Choroid plexus epithelial cell (primary cell): ENCODE measurements around the gene PHC1.

Experiments
- DNase-seq: peaks from one replicate; pipeline ENCODE4 v3.0.0-alpha.2; 2010; ENCODE audit warnings: low read depth
- H3K4me3 ChIP-seq: 2 replicates; pipeline ENCODE4 v1.5.1; 2011; ENCODE audit warnings: low read depth, mild to moderate bottlenecking, control low read depth, low read length, moderate library complexity
- CTCF ChIP-seq: conservative IDR thresholded peaks from 2 replicates; pipeline ENCODE4 v1.5.1; 2011; ENCODE audit warnings: low read depth, mild to moderate bottlenecking, control low read depth, inconsistent platforms, low read length, moderate library complexity

The PHC1 gene

GRCh38 chr12:8987163-8987562 is 72.9 kb downstream of the PHC1 start:
- no peak for DNase-seq
- no peak overlapping the region for H3K4me3 ChIP-seq
- TF ChIP-seq CTCF: no peak

GRCh38 chr12:8987685-8988084 is 73.4 kb downstream of the PHC1 start:
- no peak for DNase-seq
- H3K4me3 ChIP-seq: no peak overlapping the region
- no peak for TF ChIP-seq CTCF

GRCh38 chr12:8989413-8989812 is 75.1 kb downstream of the PHC1 start, which contains the start of gene KLRG1:
TSS of gene KLRG1 (plus strand) at chr12:8989546. CDS start at chr12:8989636, 90 bp downstream.
- no peak within 1 kb of the TSS for H3K4me3 ChIP-seq
- no peak for DNase-seq
- TF ChIP-seq CTCF: no peak
